ENCODE data around the gene TASP1. TPM values are rescaled to one million over a fixed set of nuclear protein-coding genes. Genes with fewer than 3 reads are reported as not detected.

The TASP1 gene
- polyA plus RNA-seq, 1 donor (not counting 4 experiments of a cell fraction or from before 2014, with no cell fraction given) = 17.4 TPM

DNA sequence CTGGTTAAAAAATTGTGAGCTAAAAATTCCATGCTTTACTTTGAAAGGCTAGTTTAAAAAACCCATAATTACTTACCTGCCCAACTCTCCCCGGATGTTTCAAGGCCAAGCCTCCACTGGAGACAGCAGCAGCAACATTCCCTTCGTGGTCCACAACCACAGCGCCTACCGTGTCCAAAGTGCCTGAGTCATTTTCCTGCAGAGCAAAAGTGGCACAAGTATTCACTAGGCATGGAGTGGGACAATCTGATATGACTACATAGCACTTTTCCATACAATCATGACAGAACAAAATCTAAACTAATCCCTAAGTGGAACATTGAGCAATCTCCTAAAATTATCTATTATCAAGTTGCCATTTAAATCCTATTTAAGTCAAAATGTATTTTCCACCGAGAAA is 104.8 kb downstream of the TASP1 start:
- Histone ChIP-seq H3K4me1 (ENCODE audit: control insufficient read depth, extremely low read depth, insufficient read depth, low read length) (no peaks in the 10 kb centered on the region), H3K9ac (ENCODE audit: control insufficient read depth, extremely low read depth, insufficient read depth, low read length) (no peak overlapping the region)
- TF ChIP-seq, protein P1, sequence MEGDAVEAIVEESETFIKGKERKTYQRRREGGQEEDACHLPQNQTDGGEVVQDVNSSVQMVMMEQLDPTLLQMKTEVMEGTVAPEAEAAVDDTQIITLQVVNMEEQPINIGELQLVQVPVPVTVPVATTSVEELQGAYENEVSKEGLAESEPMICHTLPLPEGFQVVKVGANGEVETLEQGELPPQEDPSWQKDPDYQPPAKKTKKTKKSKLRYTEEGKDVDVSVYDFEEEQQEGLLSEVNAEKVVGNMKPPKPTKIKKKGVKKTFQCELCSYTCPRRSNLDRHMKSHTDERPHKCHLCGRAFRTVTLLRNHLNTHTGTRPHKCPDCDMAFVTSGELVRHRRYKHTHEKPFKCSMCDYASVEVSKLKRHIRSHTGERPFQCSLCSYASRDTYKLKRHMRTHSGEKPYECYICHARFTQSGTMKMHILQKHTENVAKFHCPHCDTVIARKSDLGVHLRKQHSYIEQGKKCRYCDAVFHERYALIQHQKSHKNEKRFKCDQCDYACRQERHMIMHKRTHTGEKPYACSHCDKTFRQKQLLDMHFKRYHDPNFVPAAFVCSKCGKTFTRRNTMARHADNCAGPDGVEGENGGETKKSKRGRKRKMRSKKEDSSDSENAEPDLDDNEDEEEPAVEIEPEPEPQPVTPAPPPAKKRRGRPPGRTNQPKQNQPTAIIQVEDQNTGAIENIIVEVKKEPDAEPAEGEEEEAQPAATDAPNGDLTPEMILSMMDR (optimal IDR thresholded peaks at IDR 0.05 in 1 of 3, IDR thresholded peaks at IDR 0.05 in 1 of 3, conservative IDR thresholded peaks at IDR 0.05 in 1 of 3; ENCODE audit: extremely low read depth in 1 of 3, insufficient read depth in 2 of 3, low read length in 3 of 3) = no peak
- TF ChIP-seq EZH2 (IDR thresholded peaks at IDR 0.05; ENCODE audit: low read length) = no peak

DNA sequence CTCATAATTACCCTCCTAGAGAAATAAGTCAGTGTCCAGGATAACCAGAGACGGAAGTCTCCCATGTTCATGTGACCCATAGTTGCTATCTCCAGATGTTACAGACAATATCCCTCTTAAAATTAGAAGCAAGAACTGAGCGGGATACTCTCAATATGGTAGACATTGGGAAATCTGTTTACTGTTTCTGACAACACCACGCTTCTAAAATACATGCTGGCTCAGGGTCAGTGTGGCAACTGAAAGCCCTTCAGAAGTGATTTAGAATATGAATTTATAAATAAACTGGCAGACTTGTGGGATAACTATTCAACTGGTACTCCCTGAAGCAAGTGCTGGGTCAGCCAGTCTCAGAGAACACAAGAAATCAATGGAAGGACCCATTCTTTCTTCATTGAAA is 108.6 kb downstream of the TASP1 start:
- H3K9me3 ChIP-seq (ENCODE audit: control insufficient read depth, low read depth, low read length) = no peaks in the 10 kb centered on the region
- H3K9ac ChIP-seq (ENCODE audit: control insufficient read depth, extremely low read depth, insufficient read depth, low read length) = no peak overlapping the region
- H3K27ac ChIP-seq (ENCODE audit: control insufficient read depth, insufficient read depth, low read length) = no peak overlapping the region
- FAIRE-seq (no peak), DNase-seq (ENCODE audit: low read depth, low spot score) (no peak)
- no peak overlapping the region for H3K4me3 ChIP-seq (ENCODE audit: control insufficient read depth in 2 of 3, extremely low read depth in 1 of 3, insufficient read depth in 2 of 3, low read depth in 1 of 3, low read length in 3 of 3)
- no peak overlapping the region for H3K4me2 ChIP-seq (ENCODE audit: control insufficient read depth, extremely low read depth, insufficient read depth, low read depth, low read length)
- H3K9me1 ChIP-seq (ENCODE audit: control insufficient read depth, extremely low read depth, insufficient read depth, low read length) = no peaks in the 10 kb centered on the region
- peaks cover 18% of the 10 kb centered on the region for H3K4me1 ChIP-seq (ENCODE audit: control insufficient read depth, extremely low read depth, insufficient read depth, low read length)
- H3K27me3 ChIP-seq (ENCODE audit: control insufficient read depth, extremely low read depth, insufficient read depth, low read length) = no peaks in the 10 kb centered on the region
- H2AFZ ChIP-seq (ENCODE audit: control insufficient read depth, low read length) = no peak overlapping the region
- H3K36me3 ChIP-seq (ENCODE audit: control insufficient read depth in 2 of 2, extremely low read depth in 1 of 2, insufficient read depth in 2 of 2, low read length in 2 of 2) = no peaks in the 10 kb centered on the region
- no peak for TF ChIP-seq EZH2 (IDR thresholded peaks at IDR 0.05; ENCODE audit: low read length)
- TF ChIP-seq, protein P1 (optimal IDR thresholded peaks at IDR 0.05 in 1 of 3, IDR thresholded peaks at IDR 0.05 in 1 of 3, conservative IDR thresholded peaks at IDR 0.05 in 1 of 3; ENCODE audit: extremely low read depth in 1 of 3, insufficient read depth in 2 of 3, low read length in 3 of 3) = no peak
- no peaks in the 10 kb centered on the region for H3K79me2 ChIP-seq (ENCODE audit: control insufficient read depth, insufficient read depth, low read length)
- H4K20me1 ChIP-seq (ENCODE audit: control insufficient read depth, extremely low read depth, insufficient read depth, low read length) = no peaks in the 10 kb centered on the region
- dilution Hi-C loops (cut with MboI; ENCODE audit: extremely low pct_ligation_motif_present, low sequenced_read_pairs) = no loop called here

More for the DNA sequence above, 104.8 kb downstream of the TASP1 start:
- Histone ChIP-seq H3K27me3 (ENCODE audit: control insufficient read depth, extremely low read depth, insufficient read depth, low read length) (no peaks in the 10 kb centered on the region), H3K79me2 (ENCODE audit: control insufficient read depth, insufficient read depth, low read length) (no peaks in the 10 kb centered on the region), H2AFZ (ENCODE audit: control insufficient read depth, low read length) (no peak overlapping the region), H4K20me1 (ENCODE audit: control insufficient read depth, extremely low read depth, insufficient read depth, low read length) (no peaks in the 10 kb centered on the region), H3K9me3 (ENCODE audit: control insufficient read depth, low read depth, low read length) (no peaks in the 10 kb centered on the region), H3K4me2 (ENCODE audit: control insufficient read depth, extremely low read depth, insufficient read depth, low read depth, low read length) (no peak overlapping the region), H3K36me3 (ENCODE audit: control insufficient read depth in 2 of 2, extremely low read depth in 1 of 2, insufficient read depth in 2 of 2, low read length in 2 of 2) (no peaks in the 10 kb centered on the region), H3K4me3 (ENCODE audit: control insufficient read depth in 2 of 3, extremely low read depth in 1 of 3, insufficient read depth in 2 of 3, low read depth in 1 of 3, low read length in 3 of 3) (no peak overlapping the region), H3K9me1 (ENCODE audit: control insufficient read depth, extremely low read depth, insufficient read depth, low read length) (no peaks in the 10 kb centered on the region), H3K27ac (ENCODE audit: control insufficient read depth, insufficient read depth, low read length) (no peak overlapping the region)
- dilution Hi-C loops (cut with MboI; ENCODE audit: extremely low pct_ligation_motif_present, low sequenced_read_pairs) = no loop called here
- FAIRE-seq (no peak), DNase-seq (ENCODE audit: low read depth, low spot score) (no peak)
